Panc1 (cell line): ENCODE measurements around the gene TOM1L1. TPM values are rescaled to one million over a fixed set of nuclear protein-coding genes. Genes with fewer than 3 reads are reported as not detected.

ENCODE experiments used
- ATAC-seq: fragments of 200-7000 bp; cut with Tn5 transposase; 2 replicates; pipeline ENCODE4 v1.9.1; 2020; ENCODE audit warnings: mild to moderate bottlenecking, moderate library complexity
- BruUV-seq: library from RNA; stranded (reverse); fragments of 400-500 nt; replicated peaks from 2 replicates; lab custom pipeline; 2021; lab: Mats Ljungman, UMichigan
- CTCF ChIA-PET: fragments of 300-600 bp; sonication (Branson Sonifier 250); formaldehyde crosslinking; loops from one replicate; lab custom pipeline; 2022; ENCODE audit warnings: antibody characterized with exemption; lab: Charles Lee
- POLR2A ChIA-PET: fragments of 300-600 bp; sonication (Branson Sonifier 250); formaldehyde crosslinking; loops from one replicate; lab custom pipeline; 2022; ENCODE audit warnings: antibody characterized with exemption; lab: Charles Lee
- DNase-seq: peaks from one replicate; pipeline ENCODE4 v3.0.0-alpha.2; 2010; ENCODE audit warnings: low read depth, low spot score
- H3K27ac ChIP-seq: 2 replicates; pipeline ENCODE4 v1.5.1; 2011; ENCODE audit warnings: mild to moderate bottlenecking, low read length, inconsistent platforms
- H3K27me3 ChIP-seq: fragments of 200-500 bp; sonication (Bioruptor generic); 2 replicates; pipeline ENCODE4 v1.6.0; 2014; ENCODE audit warnings: low read length, inconsistent platforms; ENCODE audit not compliant: control insufficient read depth, insufficient read depth
- H3K36me3 ChIP-seq: fragments of 200-500 bp; sonication (Bioruptor generic); 2 replicates; pipeline ENCODE4 v1.5.1; 2014; ENCODE audit warnings: inconsistent platforms, mild to moderate bottlenecking, low read length, moderate library complexity; ENCODE audit not compliant: control insufficient read depth, insufficient read depth
- H3K4me1 ChIP-seq: 2 replicates; pipeline ENCODE4 v1.5.1; 2011; ENCODE audit warnings: inconsistent platforms, mild to moderate bottlenecking, low read length, moderate library complexity; ENCODE audit not compliant: control insufficient read depth, insufficient read depth
- H3K4me3 ChIP-seq, 2 experiments: 2 replicates each; pipeline ENCODE4 v1.5.1; 2011 to 2012; ENCODE audit warnings: low read depth in 2 of 2, low read length in 2 of 2, mild to moderate bottlenecking in 2 of 2, inconsistent platforms in 1 of 2, moderate library complexity in 1 of 2
- H3K9me3 ChIP-seq: fragments of 200-500 bp; sonication (Bioruptor generic); 2 replicates; pipeline ENCODE4 v1.5.1; 2014; ENCODE audit warnings: low read depth, mild to moderate bottlenecking, inconsistent platforms, low read length, moderate library complexity; ENCODE audit not compliant: control insufficient read depth, insufficient read depth
- POLR2AphosphoS5 ChIP-seq: IDR thresholded peaks from 2 replicates; pipeline ENCODE4 v1.6.1; 2012; ENCODE audit warnings: mild to moderate bottlenecking, low read depth, low read length, moderate library complexity
- SIN3A ChIP-seq: IDR thresholded peaks from 2 replicates; pipeline ENCODE4 v1.6.1; 2012; ENCODE audit warnings: low read depth, mild to moderate bottlenecking, low read length, moderate library complexity, borderline replicate concordance; ENCODE audit not compliant: insufficient read depth
- TCF7L2 ChIP-seq: IDR thresholded peaks from 2 replicates; pipeline ENCODE4 v1.6.1; 2011; ENCODE audit warnings: mild to moderate bottlenecking, low read depth, low read length, inconsistent platforms
- in situ Hi-C: cut with HindIII; loops from 2 replicates; pipeline ENCODE4 v1.10.0; 2016; ENCODE audit warnings: low sequenced_read_pairs, low pct_unique_long_range_greater_than_20kb
- intact Hi-C: fragments of 100-400 bp; cut with micrococcal nuclease; formaldehyde crosslinking; loops from one replicate; pipeline ENCODE4 v1.10.0; 2022; ENCODE audit not compliant: unreplicated experiment
- total RNA-seq: library from RNA; stranded (reverse); gene quantifications from one replicate; pipeline ENCODE4 v1.2.1, GENCODE V29; 2021; ENCODE audit not compliant: unreplicated experiment
- TF ChIP-seq, protein P1 (sequence below), 2 experiments: IDR thresholded peaks; 2 replicates each; pipeline ENCODE4 v1.6.1; 2011 to 2012; ENCODE audit warnings: low read depth in 2 of 2, control low read depth in 1 of 2, low read length in 1 of 2, mild to moderate bottlenecking in 1 of 2, moderate library complexity in 1 of 2; ENCODE audit not compliant: insufficient read depth in 1 of 2
- TF ChIP-seq, protein P2 (sequence below): fragments of 450-650 bp; IDR thresholded peaks from 2 replicates; pipeline ENCODE4 v1.5.1; 2017; ENCODE audit warnings: mild to moderate bottlenecking

The TOM1L1 gene
- total RNA-seq, 1 experiment from 2014 or later, result 53.9 TPM

DNA sequence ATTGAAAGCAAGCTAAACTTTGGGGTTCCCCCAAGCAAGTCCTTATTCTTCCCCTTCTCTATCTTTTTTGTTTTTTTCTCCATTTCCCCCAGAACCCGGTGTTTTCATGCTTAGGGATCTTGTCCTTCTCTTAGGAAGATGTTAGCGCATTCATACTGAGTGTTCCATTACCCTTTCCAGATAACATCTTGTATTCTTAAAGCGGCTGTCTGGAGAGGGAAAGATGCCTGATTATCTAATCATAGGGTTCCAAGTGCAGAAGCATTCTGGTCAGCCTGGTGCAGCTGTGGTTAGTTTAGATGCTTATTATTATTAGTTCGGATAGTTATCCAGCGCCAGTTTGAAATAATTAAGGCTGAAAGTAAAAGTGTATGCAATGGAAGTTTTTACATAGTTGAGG lies 2.0 kb downstream of the TOM1L1 start:
- in situ Hi-C loops (no loop called here), intact Hi-C loops (no loop called here)
- Histone ChIP-seq H3K4me1 (peaks cover 13% of the 10 kb centered on the region), H3K36me3 (peaks cover 12% of the 10 kb centered on the region), H3K4me3 (no peak overlapping the region), H3K9me3 (no peaks in the 10 kb centered on the region), H3K27ac (no peak overlapping the region), H3K27me3 (no peaks in the 10 kb centered on the region)
- CTCF ChIA-PET, result no interaction called here
- TF ChIP-seq, protein P1, sequence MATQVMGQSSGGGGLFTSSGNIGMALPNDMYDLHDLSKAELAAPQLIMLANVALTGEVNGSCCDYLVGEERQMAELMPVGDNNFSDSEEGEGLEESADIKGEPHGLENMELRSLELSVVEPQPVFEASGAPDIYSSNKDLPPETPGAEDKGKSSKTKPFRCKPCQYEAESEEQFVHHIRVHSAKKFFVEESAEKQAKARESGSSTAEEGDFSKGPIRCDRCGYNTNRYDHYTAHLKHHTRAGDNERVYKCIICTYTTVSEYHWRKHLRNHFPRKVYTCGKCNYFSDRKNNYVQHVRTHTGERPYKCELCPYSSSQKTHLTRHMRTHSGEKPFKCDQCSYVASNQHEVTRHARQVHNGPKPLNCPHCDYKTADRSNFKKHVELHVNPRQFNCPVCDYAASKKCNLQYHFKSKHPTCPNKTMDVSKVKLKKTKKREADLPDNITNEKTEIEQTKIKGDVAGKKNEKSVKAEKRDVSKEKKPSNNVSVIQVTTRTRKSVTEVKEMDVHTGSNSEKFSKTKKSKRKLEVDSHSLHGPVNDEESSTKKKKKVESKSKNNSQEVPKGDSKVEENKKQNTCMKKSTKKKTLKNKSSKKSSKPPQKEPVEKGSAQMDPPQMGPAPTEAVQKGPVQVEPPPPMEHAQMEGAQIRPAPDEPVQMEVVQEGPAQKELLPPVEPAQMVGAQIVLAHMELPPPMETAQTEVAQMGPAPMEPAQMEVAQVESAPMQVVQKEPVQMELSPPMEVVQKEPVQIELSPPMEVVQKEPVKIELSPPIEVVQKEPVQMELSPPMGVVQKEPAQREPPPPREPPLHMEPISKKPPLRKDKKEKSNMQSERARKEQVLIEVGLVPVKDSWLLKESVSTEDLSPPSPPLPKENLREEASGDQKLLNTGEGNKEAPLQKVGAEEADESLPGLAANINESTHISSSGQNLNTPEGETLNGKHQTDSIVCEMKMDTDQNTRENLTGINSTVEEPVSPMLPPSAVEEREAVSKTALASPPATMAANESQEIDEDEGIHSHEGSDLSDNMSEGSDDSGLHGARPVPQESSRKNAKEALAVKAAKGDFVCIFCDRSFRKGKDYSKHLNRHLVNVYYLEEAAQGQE (IDR thresholded peaks at IDR 0.05; ENCODE audit: insufficient read depth in 1 of 2, low read depth in 2 of 2, low read length in 1 of 2), result no peak
- TF ChIP-seq, protein P2, sequence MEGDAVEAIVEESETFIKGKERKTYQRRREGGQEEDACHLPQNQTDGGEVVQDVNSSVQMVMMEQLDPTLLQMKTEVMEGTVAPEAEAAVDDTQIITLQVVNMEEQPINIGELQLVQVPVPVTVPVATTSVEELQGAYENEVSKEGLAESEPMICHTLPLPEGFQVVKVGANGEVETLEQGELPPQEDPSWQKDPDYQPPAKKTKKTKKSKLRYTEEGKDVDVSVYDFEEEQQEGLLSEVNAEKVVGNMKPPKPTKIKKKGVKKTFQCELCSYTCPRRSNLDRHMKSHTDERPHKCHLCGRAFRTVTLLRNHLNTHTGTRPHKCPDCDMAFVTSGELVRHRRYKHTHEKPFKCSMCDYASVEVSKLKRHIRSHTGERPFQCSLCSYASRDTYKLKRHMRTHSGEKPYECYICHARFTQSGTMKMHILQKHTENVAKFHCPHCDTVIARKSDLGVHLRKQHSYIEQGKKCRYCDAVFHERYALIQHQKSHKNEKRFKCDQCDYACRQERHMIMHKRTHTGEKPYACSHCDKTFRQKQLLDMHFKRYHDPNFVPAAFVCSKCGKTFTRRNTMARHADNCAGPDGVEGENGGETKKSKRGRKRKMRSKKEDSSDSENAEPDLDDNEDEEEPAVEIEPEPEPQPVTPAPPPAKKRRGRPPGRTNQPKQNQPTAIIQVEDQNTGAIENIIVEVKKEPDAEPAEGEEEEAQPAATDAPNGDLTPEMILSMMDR, result no peak
- TF ChIP-seq POLR2AphosphoS5 (no peak), SIN3A (no peak), TCF7L2 (no peak)
- BruUV-seq, result no TSS peak
- DNase-seq, result no peak
- POLR2A ChIA-PET, result no interaction called here
- ATAC-seq, result no peak

DNA sequence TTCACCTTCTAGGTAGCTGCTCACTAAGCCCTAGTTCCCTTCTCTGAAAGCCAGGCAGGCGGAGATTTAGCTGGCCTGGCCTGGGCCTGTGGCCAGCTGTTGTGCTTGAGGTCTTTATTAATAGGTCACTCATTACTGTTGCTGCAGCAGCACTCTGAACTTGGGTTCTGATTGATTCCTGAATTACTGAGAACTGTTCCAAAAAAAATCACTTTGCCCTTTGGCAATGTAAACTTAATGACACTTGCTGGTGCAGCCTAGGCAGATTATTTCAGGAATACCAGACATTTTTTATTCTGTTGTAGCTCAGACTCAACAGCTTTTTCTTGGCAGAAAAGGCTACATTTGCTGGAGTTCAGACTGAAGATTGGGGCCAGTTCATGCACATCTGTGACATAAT lies 2.7 kb downstream of the TOM1L1 start:
- DNase-seq, result no peak
- ATAC-seq, result no peak
- CTCF ChIA-PET, result no interaction called here
- Histone ChIP-seq H3K4me3 (no peak overlapping the region), H3K27ac (no peak overlapping the region), H3K36me3 (peaks cover 15% of the 10 kb centered on the region), H3K27me3 (no peaks in the 10 kb centered on the region), H3K4me1 (peaks cover 13% of the 10 kb centered on the region), H3K9me3 (no peaks in the 10 kb centered on the region)
- intact Hi-C loops (no loop called here), in situ Hi-C loops (no loop called here)
- no peak for TF ChIP-seq POLR2AphosphoS5
- TF ChIP-seq, protein P1 (IDR thresholded peaks at IDR 0.05; ENCODE audit: insufficient read depth in 1 of 2, low read depth in 2 of 2, low read length in 1 of 2), result no peak
- no peak for TF ChIP-seq TCF7L2
- TF ChIP-seq, protein P2, result no peak
- TF ChIP-seq SIN3A, result no peak
- BruUV-seq, result no TSS peak
- POLR2A ChIA-PET, result no interaction called here
